KMS-11 (cell line): Measurements from ENCODE around the gene GALNTL6.

Source experiments
- H2AFZ ChIP-seq: fragments of 200-600 bp; sonication (generic); 2 replicates; pipeline ENCODE4 v1.6.1; 2016; ENCODE audit warnings: antibody characterized with exemption, mixed run types, low read depth
- H3K27ac ChIP-seq: fragments of 200-600 bp; sonication (generic); 2 replicates; pipeline ENCODE4 v1.6.1; 2016; ENCODE audit warnings: mild to moderate bottlenecking, mixed run types
- H3K27me3 ChIP-seq: fragments of 200-600 bp; sonication (generic); 2 replicates; pipeline ENCODE4 v1.6.1; 2017; ENCODE audit warnings: mild to moderate bottlenecking, low read depth, mixed run types, moderate library complexity; ENCODE audit not compliant: insufficient read depth
- H3K36me3 ChIP-seq: fragments of 200-600 bp; sonication (generic); 2 replicates; pipeline ENCODE4 v1.6.1; 2017; ENCODE audit warnings: mild to moderate bottlenecking, mixed run types; ENCODE audit not compliant: insufficient read depth
- H3K4me1 ChIP-seq: fragments of 200-600 bp; sonication (generic); 2 replicates; pipeline ENCODE4 v1.6.1; 2016; ENCODE audit warnings: mild to moderate bottlenecking, low read depth, mixed run types; ENCODE audit not compliant: poor library complexity, severe bottlenecking
- H3K4me2 ChIP-seq: fragments of 200-600 bp; sonication (generic); 2 replicates; pipeline ENCODE4 v1.7.0; 2016; ENCODE audit warnings: mild to moderate bottlenecking, mixed run types
- H3K4me3 ChIP-seq: fragments of 200-600 bp; sonication (generic); IDR thresholded peaks from 2 replicates; pipeline ENCODE4 v1.6.1; 2017; ENCODE audit warnings: low read depth, low read length, mixed read lengths; ENCODE audit not compliant: insufficient read depth
- H3K79me2 ChIP-seq: fragments of 200-600 bp; sonication (generic); 2 replicates; pipeline ENCODE4 v1.6.1; 2016; ENCODE audit warnings: low read depth, mixed run types; ENCODE audit not compliant: insufficient read depth
- H3K9ac ChIP-seq: fragments of 200-600 bp; sonication (generic); 2 replicates; pipeline ENCODE4 v1.6.1; 2016; ENCODE audit warnings: mild to moderate bottlenecking, mixed run types
- H4K20me1 ChIP-seq: fragments of 200-600 bp; sonication (generic); 2 replicates; pipeline ENCODE4 v1.6.1; 2016; ENCODE audit warnings: mild to moderate bottlenecking, mixed run types; ENCODE audit not compliant: insufficient read depth
- CTCF ChIP-seq: fragments of 200-600 bp; sonication (generic); conservative IDR thresholded peaks from 2 replicates; pipeline ENCODE4 v1.6.1; 2017; ENCODE audit warnings: low read depth, mild to moderate bottlenecking, antibody characterized with exemption, low read length, moderate library complexity, mixed read lengths

GALNTL6 gene

GRCh38 chr4:173044340-173044739 is 1231.1 kb downstream of the GALNTL6 start:
- no peaks in the 10 kb centered on the region for H4K20me1 ChIP-seq
- H3K4me3 ChIP-seq: no peak overlapping the region
- no peaks in the 10 kb centered on the region for H3K36me3 ChIP-seq
- no peak overlapping the region for H3K27ac ChIP-seq
- H3K4me1 ChIP-seq: peaks cover 24% of the 10 kb centered on the region
- no peaks in the 10 kb centered on the region for H3K79me2 ChIP-seq
- no peak overlapping the region for H3K9ac ChIP-seq
- H2AFZ ChIP-seq: no peak overlapping the region
- TF ChIP-seq CTCF: no peak
- H3K4me2 ChIP-seq: no peak overlapping the region
- H3K27me3 ChIP-seq: no peaks in the 10 kb centered on the region

- Histone ChIP-seq H2AFZ (no peak overlapping the region), H3K9ac (no peak overlapping the region), H3K4me1 (peaks cover 12% of the 10 kb centered on the region), H4K20me1 (no peaks in the 10 kb centered on the region), H3K27ac (no peak overlapping the region), H3K79me2 (no peaks in the 10 kb centered on the region), H3K4me3 (no peak overlapping the region), H3K4me2 (no peak overlapping the region), H3K27me3 (no peaks in the 10 kb centered on the region), H3K36me3 (no peaks in the 10 kb centered on the region)
- no peak for TF ChIP-seq CTCF
These were observed 1232.4 kb downstream of the GALNTL6 start for GRCh38 chr4:173045571-173045970.

- no peaks in the 10 kb centered on the region for H4K20me1 ChIP-seq
- no peaks in the 10 kb centered on the region for H3K27me3 ChIP-seq
- TF ChIP-seq CTCF: no peak
- H3K27ac ChIP-seq: no peak overlapping the region
- H3K9ac ChIP-seq: no peak overlapping the region
- peaks cover 6% of the 10 kb centered on the region for H3K4me1 ChIP-seq
- no peak overlapping the region for H3K4me2 ChIP-seq
- no peaks in the 10 kb centered on the region for H3K79me2 ChIP-seq
- no peaks in the 10 kb centered on the region for H3K36me3 ChIP-seq
- no peak overlapping the region for H2AFZ ChIP-seq
- H3K4me3 ChIP-seq: no peak overlapping the region
These were observed 1232.9 kb downstream of the GALNTL6 start for GRCh38 chr4:173046144-173046543.

GRCh38 chr4:173046818-173047217 is 1233.6 kb downstream of the GALNTL6 start:
- H3K79me2 ChIP-seq: no peaks in the 10 kb centered on the region
- no peak overlapping the region for H2AFZ ChIP-seq
- no peaks in the 10 kb centered on the region for H3K4me1 ChIP-seq
- H3K4me3 ChIP-seq: no peak overlapping the region
- no peaks in the 10 kb centered on the region for H4K20me1 ChIP-seq
- H3K27me3 ChIP-seq: no peaks in the 10 kb centered on the region
- TF ChIP-seq CTCF: no peak
- H3K4me2 ChIP-seq: no peak overlapping the region
- no peak overlapping the region for H3K9ac ChIP-seq
- H3K36me3 ChIP-seq: no peaks in the 10 kb centered on the region
- no peak overlapping the region for H3K27ac ChIP-seq
